ENCODE data around the gene FICD.
"Not testable (repeated sequence)": the region's sequence is repeated elsewhere in the genome, so short reads cannot be mapped to it uniquely, and the experiment has no call there.

The FICD gene

DNA sequence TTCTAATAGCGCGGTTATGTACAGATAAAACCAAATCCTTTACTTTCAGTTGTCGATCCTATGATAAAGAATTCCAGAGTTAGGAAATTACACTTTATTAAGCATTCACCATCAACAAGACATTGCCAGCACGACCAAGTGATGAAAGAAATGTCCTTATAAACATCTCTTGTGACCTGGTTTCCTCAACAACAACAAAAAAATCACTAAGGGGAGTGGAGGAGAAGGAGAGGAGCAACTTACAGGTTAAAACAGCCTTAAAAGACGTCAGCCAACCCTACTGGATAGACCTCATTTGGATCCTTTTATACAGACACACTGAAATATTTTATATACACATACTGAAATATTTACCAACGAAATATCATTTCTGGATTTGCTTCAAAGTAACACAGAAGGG, 23.1 kb downstream of the FICD start:
- no peak for DNase-seq (ENCODE audit: low spot score)

DNA sequence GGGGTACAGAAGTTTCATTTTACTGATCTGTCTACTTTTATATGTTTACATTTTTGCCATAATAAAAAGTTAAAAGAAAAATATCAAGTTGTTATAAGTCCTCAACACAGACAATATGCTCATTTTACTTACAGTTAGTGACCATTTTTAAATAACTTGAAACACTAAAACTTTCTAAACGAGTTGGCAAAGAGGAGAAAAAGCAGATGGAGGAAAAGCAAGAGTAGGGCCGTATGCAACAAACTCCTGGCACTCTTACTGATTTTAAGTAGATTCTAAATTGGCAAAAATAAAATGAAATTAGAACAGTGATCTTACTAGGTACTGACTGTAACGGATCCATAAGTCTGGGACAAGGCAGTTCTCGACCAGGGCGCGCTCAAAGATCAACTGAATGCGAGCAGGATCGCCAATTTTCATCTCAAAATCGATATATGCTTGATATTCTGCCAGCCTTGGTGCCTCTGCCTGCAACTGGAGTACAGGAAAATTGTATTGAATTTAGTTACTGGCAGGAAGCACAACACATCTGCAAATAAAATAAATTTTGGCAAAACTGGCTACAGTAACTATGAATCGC, 23.6 kb downstream of the FICD start:
- no peak for DNase-seq (ENCODE audit: low spot score)

DNA sequence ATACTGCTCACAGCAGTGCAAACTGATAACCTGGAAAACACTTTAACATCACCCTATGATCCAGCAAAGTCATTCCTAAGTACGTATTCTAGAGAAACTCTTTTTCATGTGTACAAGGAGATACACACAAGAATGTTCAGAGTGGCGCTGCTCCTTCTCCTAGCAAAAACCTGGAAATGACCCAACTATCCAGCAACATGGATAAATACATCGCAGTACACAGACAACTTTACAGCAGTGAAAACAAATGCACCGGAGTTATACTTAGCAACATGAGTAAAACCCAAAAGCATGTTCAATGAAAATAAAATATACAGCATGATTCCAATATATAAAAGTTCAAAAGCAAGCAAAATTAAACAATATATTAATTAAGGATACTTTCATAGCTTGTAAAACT, 27.2 kb downstream of the FICD start:
- DNase-seq (ENCODE audit: low spot score) = no peak

DNA sequence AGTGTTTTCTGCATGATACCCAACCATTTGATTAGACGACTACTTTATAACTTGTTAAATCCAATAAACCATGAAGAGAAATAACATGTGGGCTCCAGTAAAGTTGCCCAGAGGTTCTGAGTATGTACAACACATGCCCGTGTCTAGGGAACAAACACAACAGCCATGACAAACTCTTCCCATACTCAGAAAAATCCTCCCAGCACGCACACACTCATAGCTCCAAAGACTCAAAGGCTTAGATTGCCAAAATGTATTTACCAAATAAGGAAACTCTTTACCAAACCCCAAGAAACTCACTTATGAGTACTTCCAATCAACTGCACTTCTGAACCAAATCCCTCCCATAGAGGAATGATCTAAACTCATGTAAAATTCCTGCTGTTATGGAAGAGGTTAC, 28.6 kb downstream of the FICD start:
- no peak for DNase-seq (ENCODE audit: low spot score)

DNA sequence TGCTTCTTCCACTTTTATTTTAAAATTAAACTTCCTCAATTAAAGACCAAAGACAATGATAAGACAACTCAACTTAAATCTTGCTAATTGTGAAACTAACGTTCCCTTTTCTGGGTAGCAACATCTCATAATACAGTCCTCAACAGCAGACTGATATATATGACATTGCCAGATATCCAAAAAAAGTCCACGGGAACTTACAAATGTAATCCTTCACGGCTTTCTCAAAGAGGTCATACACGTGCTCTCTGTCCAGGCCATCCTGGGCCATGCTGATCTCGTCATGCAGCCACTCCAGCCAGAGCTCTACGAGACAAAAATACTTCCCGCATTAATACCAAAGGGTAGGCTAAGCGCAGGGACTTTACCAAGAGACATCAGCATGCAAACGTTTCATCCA, 32.6 kb downstream of the FICD start:
- no peak for DNase-seq (ENCODE audit: low spot score)

DNA sequence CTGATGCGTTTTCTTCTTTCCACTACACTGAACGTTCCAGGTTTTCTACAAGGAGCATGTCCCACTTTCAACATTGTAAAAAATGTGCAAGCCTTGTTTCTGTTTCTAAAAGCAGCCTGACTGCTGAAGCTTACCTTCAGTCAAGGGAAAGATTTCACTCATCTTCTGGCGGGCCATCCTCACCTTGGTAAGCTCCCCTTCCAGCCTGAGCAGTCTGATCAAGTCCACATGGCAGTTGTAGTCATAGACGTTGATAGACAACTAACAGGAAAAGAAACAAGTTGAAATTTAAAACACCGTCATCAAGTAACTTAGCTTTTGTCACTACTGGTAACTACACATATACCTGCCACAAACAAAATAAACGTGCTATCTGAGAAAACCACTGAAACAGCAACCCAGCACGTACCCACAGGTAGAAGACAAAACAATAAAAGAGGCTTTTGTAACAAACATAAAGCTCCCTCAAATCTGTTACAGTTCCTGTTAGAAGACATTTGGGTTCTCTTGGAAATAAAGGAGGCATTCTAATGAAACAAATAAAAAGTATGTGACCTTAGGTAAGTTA, 34.0 kb downstream of the FICD start:
- no peak for DNase-seq (ENCODE audit: low spot score)

DNA sequence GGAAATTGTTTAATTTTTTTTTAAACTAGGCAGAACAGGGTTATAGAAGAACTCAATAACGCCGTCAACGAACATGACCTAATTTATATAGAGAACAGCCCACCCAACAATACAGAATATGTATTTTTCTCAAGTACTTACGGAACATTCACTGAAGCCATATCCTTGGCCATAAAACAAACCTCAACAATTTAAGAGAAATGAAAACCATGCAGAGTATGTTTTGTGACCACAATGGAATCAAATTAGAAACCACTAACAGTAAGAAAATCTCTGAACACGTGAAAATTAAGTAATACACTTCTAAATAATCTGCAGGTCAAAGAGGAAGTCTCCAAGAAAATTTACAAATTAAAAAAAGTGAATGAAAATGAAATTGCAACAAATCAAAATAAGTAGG, 36.5 kb downstream of the FICD start:
- no peak for DNase-seq (ENCODE audit: low spot score)

DNA sequence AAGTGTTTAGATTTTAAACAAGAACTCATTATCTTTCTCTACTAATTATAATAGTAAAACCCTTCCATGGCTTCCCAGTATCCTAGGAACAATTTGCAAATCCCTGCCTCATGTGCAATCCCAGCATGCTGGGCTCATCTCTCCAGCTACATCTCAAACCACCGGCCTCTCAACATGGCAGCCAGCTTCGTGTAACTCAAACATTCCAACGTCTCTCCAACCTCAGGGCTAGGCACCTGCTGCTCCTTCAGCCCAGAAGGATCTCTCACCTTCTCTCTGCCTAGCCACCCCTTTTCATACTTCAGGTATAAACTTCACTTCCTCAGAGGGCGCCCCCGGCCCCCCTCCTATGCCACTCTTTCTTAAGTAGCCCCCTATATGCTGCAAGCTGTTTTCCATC, 38.7 kb downstream of the FICD start:
- no peak for DNase-seq (ENCODE audit: low spot score)

DNA sequence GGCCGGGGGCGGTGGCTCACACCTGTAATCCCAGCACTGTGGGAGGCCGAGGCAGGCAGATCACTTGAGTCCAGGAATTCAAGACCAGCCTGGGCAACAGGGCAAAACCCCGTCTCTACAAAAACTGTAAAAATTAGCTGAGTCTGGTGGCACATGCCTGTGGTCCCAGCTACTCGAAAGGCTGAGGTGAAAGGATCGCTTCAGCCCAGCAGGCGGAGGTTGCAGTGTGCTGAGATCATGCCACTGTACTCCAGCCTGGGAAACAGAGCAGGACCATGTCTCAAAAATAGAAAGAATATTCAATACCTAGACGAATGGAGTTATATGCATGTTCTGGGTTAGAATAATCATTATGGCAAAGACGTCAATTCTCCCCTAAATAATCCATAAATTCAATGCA, 40.3 kb downstream of the FICD start:
- DNase-seq (ENCODE audit: low spot score) = not testable (repeated sequence)

DNA sequence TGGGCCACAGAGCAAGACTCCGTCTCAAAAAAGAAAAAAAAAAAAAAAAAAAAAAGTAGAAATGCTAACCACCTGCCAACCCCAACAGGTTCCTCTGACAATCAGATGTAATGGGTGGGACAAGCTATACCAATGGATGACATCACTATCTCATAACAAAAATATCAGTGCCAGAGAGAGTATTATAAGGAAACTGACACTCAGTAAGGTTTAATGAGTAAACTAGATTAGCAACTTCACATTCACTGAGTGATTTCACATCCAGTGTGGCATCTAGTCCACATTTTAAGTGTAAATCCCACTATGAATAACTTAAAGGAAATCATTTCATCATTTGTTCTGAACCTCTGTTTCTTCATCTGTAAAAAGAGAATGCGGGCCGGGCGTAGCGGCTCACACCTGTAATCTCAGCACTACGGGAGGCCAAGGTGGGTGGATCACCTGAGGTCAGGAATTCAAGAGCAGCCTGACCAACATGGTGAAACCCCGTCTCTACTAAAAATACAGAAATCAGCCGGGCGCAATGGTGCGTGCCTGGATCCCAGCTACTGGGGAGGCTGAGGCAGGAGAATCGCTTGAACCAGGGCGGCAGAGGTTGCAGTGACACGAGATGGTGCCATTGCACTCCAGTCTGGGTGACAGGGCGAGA, 44.1 kb downstream of the FICD start:
- DNase-seq (ENCODE audit: low spot score) = no peak

DNA sequence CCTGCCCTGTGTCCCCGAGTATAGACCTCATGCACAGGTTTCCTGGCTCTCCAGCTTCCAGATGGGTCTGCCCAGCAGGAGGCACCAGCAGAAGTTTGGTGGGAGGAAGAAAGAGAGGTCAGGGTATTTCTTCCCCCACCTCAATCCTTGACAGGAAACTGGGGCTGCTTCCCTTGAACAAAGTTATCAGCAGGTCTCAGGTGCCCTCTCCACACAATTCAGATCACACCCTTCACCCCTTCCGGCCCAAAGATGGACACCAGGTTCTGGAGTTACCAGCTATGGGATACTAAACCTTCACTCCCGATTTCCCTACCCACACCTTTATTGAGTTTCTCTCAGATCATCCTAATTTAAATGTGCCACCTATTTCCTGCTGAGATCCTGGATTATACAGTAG, 44.7 kb downstream of the FICD start:
- no peak for DNase-seq (ENCODE audit: low spot score)

DNA sequence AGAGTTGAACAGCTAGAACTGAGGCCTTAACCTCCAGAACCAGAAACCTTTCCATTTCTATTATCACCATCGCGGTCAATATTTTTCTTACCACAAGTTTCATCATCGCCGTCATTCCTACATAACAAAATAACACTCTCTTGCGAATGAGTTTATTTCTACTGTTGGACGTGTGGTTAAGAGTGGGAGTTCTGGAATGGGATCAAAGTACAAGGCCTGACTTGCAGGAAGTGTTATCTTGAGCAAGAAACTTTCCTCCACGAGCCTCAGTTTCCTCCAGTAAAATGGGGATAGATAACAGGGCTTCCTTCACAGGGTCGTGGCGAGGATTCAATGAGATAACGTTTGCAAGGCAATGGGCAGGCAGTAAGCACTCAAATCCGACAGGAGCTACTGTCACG, 45.2 kb downstream of the FICD start:
- DNase-seq (ENCODE audit: low spot score) = no peak

DNA sequence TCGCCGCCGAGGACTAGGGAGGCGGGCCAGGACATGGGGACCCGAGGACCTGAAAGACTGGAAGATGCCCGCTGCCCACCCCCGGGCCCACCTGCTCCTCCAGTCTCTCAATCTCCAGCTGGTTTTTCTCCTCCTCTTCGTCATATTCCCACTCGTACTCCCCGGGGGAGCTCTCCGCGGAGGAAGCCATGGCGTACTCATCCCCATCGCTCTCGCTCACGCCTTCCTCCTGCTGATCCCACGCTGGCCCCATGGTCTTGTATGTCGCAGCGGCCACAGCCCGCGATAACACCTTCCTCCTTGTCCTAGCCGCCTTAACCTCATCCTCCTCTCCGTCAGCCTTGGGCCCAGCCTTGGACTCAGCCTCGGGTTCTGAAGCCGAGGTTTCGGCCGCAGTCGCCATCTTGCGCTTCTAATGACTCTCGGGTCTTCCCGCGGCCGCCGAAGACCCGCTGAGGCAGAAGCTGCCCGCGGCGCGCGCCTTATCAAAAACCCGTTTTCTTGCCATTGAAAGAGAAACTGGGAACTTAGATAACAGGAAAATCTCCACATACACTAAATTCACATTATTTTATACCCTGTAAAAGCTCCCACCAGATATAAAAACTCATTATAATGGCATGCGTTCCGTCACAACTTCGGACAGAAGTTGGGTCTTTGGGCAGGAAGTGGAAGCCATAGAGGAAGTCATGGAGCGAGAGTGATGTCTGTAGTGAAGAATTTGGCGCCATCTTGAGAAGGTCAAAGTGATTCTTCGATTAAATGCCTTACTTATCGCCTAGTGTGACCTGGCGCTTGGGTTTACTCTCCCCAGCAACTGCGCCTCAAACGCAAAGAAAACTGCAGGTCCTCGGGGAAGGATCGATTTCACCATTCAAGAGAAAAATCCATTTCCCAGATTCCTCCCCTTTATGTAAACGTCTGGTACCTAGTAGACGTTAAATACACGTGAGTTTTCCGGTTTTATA, 46.0 kb downstream of the FICD start, which contains the start of gene SART3:
Gene SART3 (minus strand): TSS at position 422 of the 968 bp plus-strand sequence. CDS start 19 bp downstream, at position 403.
- DNase-seq (ENCODE audit: low spot score) = peak; percentile 92

DNA sequence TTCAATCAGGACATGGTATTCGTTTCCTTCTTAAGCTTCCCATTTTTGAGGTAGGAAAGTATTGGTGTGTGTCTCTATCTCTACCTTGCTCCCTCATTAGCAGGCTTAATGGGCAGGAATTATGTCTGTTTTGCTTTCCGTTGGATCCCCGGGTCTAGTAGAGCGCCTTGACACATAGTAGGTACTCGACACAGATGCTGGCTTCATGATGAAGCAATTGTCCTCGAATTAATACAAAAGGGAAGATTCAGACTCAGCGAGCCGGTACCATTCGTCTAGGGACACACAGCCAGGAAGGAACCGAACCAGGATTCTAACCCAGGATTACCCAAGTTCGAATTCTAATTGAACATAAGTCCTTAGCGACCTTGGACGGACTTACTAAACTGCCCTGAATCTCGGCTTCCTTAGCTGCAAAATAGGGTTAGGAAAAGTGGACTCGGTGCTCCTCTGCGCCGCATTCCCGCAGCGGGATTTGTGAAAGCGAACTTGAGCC, 46.8 kb downstream of the FICD start:
- no peak for DNase-seq (ENCODE audit: low spot score)

DNA sequence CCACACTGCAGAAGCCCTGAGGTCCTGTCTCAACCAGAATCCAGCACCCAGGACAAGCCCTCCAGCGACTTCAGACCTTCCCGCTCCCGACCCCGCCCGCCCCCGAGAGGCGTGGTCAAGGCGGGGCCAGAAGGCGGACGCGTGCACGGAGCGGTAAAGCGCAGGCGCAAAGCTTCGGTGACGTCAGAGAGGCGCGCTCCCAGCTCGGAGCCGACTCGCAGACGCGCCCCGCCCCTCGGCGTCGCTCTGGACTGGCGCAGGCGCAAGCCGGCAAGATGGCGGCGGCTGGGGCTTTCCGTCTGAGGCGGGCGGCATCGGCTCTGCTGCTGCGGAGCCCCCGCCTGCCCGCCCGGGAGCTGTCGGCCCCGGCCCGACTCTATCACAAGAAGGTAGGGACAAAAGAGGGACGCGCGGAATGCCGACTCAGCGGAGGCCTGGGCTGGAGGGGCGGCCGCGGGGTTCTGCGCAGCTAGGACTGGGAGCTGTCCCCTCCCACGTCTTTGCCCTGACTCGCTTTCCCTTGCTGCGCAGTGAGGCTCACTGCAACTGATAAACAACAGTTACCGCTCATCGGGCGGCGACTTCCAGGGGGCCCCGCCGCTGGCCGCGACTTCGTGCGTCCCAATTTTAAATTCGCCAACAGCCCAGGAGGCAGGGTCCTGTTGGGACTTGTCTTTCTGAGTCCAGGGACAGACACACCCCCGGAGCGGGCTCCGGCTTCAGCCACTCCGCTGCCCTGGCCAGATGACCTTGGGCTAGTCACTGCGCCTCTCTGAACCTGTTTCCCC, 47.5 kb downstream of the FICD start, which contains the start of gene ISCU:
Gene ISCU (plus strand): TSS at position 249 of the 788 bp plus-strand sequence. CDS start 27 bp downstream, at position 276.
- DNase-seq (ENCODE audit: low spot score) = peak; percentile 98

DNA sequence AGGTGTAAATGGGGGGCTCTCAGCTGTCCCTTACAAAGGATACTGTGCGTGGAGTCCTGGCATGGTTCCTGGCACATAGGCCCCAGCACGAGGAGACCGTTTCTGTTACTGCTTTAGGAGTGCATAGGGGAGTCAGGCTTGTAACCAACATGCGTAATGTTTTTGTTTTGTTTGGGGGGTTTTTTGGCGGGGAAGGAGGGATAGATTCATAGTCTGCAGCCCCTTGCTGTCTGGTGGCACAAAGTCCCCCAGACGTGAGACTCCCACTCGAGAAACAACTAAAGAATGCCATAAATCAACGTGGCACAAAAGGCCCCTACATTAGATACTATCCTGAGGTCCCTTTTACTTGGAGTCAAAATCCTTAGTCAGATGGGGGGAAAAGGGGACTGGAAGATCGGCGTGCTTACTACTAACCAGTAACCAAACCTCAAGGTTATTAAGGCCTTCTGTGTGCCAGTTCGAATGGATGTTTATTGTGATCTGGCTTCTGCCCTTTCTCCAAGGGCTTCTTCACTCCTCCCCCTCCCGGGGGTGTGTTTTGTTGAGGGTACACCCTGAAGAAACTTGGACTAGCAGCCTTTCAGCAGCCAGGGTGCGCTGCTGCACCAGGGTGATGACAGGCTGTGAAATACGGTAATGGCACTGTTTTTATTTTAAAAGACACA, 48.2 kb downstream of the FICD start:
- peak; percentile 89 for DNase-seq (ENCODE audit: low spot score)

DNA sequence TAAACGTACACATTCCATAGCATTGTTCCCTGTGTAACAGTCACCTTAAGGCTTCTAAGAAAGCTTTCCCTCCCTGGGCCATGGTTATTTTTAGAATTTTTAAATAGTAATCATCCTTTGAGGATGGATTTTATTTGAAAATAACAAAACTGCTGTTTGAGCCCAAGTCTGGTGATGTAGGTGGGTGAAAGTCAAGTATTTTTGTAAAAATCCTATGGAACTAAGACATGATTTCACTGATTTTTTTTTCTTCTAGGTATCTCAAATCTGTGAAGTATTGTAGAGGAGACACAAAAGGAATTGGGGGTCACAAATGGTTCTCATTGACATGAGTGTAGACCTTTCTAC, 48.7 kb downstream of the FICD start:
- no peak for DNase-seq (ENCODE audit: low spot score)

DNA sequence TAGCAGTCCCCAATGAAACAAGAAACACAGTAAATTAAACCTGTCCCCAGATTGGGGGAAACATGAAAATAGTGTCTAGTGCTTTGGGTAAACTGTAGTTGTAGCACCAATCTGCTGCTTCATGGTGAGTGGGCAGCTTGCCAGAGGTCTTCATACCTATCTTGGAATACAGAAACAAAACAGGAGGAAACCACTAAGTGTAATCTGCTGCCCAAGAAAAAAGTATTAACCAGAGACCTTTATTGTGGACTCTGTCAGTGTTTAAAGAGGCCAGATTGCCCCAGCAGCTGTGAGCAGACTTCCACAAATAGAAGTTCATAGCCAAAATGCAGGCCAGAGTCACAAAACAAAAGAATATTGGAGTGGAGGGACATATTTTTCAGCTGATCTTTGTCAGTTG, 49.6 kb downstream of the FICD start:
- DNase-seq (ENCODE audit: low spot score) = no peak

DNA sequence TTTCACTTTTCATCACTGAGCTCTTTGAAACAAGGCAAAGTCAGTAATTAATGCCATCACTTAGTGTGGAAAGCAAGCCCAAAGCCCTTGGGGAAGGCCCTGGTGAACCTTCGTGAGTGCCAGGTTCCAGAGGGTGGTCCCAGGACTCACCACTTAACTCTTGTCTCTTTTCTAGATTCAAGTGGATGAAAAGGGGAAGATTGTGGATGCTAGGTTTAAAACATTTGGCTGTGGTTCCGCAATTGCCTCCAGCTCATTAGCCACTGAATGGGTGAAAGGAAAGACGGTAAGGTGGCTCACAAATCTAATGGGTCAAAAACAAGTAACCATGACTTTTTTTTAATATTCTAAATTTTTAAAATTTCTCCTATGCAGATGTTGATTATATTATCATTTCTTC, 50.1 kb downstream of the FICD start:
- no peak for DNase-seq (ENCODE audit: low spot score)

DNA sequence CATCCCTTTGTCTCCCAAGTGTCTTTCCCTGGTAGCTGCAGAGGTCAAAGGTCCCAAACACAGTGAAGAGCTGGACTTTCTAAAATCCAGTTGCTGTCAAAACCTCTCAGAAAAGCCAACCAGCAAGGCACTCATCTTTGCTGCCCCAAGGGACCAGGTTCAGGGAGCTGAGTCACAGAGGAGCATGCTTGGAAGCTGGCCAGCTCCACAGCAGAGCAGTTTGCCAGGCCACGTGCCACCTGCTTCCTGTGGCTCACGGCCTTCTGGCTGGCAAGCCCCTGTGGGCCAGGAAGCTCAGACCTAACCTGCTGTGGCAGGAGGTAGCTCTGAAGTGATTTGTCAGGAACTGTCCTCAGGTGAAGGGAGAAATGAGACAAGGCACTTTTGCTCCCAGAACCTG, 50.9 kb downstream of the FICD start:
- peak; percentile 72 for DNase-seq (ENCODE audit: low spot score)

DNA sequence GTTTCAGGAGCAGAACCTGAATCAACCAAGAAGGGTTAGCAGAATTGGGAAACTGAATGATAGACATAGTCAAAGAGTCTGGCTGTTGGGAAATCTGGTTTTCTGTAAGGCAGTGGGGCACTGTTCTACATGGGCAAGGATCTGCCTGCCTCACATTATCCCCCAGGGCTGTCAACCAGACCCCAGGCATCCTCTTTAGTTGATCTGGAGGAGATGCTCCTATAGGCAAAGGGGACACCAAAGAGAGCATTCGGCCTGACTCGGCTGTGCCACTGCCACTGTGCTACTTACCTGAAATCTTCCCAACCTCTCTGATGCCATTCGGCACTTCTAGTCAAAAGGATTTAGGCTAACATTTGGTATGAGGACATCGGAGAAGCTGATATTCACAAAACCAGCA, 51.4 kb downstream of the FICD start:
- DNase-seq (ENCODE audit: low spot score) = no peak
